GM19463 (cell line): ENCODE results near the gene EARS2.
"Not testable (repeated sequence)": the region's sequence is repeated elsewhere in the genome, so short reads cannot be mapped to it uniquely, and the experiment has no call there.

Source experiments
- ATAC-seq: cut with Tn5 transposase; IDR thresholded peaks from one replicate; pipeline ENCODE4 v1.9.1; 2021; ENCODE audit warnings: mild to moderate bottlenecking, moderate library complexity; ENCODE audit not compliant: unreplicated experiment

EARS2 gene

DNA sequence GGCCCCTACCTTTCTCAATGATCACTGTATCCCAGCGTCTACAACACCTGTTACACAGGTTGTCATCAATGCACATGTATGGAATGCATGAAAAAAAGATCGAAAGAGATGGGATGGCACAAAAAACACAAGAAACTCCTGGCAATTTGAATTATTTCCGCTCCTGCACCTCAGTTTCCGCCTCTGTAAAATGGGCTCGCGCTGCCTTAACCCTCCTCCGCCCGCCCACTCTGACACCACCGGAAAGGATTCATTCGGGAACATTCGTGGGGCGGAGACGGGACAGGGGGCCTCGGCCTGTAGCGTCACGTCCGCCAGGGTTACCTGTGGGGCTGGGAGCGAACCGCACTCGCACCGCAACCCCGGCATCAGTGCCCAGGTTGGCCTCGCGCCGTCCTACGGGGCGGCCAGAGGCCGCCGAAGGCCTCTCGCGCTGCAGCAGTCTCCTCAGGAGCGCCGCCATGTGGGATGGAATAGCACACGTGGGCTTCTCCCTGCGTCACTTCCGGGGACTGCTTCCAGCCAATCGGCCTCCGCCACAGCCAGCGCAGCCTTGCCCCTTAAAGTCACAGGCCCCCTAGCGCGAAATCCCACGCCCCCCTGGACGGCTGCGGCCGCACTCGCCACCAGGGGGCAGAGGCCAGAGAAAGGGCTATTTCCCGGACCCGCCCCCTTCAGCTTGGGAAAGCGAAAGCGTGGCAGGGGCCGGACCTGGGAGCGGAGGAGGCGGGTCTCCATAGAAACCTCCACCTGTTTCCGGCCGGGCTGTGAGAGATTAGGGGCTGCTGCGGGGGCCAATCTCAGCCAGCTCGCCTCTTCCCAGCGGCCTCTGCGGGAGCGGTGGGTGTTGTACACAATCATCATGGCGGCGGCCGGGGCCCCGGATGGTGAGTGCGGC, at the start of gene EARS2, which contains the start of gene UBFD1:
Gene EARS2, minus strand, starts transcription at position 470 of the 898 bp plus-strand sequence. Its CDS starts 7 bp downstream, at position 463.
Gene UBFD1, plus strand, starts transcription at position 847 of the 898 bp plus-strand sequence. Its CDS starts 16 bp downstream, at position 863.
- ATAC-seq: peak; percentile 87

DNA sequence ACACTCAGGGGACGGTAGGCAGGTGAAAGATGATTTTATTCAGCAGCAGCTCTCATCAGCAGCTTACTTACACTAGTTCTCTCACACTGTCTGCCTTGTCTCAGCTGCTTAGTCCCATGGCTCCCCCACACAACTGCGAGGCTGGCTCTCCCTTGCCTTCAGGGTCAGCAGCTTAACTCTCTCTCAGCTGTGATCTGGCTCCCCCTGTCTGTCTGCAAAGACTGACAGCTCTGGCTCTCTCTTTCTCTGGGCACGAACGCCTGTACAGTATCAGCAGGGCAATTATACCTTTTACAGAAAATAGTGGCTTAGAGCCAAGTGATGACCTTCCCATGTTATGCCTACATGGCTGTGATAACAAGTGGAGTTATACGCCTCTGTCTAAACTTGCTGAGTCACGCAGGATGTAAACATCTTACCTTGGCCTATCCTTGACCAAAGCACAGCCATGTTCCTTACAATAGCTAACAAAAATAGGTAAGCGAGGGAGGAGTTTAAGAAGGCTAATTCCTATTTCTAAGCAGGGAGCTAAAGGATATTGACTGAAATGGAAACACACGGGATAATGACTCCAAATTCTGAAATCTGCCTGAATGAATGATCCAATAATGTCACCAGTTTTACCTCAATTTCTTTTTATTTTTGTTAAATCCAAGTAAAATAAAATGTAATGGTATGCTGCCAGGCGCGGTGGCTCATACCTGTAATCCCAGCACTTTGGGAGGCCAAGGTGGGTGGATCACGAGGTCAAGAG, 40.0 kb upstream of the EARS2 start:
- no peak for ATAC-seq

DNA sequence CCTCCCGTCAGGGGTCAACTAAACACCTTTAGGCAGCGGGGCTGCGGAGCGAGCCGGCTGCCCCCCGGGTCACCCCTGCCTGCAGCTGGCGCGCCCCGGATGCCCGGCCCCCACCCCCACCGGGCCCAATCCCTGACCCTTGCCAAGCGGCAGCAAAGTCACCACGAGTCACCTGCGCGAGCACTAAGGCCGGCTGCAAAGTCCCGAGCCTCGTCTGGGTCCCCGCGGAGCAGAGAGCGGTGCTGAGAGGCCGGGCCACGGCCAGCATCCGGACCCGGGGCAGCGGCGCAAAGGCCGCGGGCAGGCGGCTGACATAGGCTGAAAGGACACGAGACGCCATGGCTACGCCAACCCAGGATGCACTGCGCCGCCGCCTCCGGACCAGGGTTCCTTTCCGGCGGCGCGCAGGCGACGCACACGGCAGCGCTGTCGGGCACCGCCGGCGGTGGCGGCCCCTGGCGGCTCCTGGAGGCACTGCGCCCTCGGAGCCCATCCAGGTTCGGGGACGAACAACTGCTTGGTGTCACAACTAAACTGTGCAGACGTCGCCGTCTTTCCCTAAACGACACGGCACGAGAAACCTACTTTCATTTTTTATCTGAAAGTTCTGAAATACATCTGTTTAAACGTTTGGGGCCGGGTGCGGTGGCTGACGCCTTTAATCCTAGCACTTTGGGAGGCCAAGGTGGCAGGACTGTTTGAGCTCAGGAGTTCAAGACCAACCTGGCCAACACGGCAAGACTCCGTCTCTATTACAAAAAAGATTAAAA, 39.0 kb upstream of the EARS2 start, which contains the start of gene NDUFAB1:
Gene NDUFAB1, minus strand, starts transcription at position 366 of the 770 bp plus-strand sequence. Its CDS starts 26 bp downstream, at position 340.
- ATAC-seq: peak; percentile 95

DNA sequence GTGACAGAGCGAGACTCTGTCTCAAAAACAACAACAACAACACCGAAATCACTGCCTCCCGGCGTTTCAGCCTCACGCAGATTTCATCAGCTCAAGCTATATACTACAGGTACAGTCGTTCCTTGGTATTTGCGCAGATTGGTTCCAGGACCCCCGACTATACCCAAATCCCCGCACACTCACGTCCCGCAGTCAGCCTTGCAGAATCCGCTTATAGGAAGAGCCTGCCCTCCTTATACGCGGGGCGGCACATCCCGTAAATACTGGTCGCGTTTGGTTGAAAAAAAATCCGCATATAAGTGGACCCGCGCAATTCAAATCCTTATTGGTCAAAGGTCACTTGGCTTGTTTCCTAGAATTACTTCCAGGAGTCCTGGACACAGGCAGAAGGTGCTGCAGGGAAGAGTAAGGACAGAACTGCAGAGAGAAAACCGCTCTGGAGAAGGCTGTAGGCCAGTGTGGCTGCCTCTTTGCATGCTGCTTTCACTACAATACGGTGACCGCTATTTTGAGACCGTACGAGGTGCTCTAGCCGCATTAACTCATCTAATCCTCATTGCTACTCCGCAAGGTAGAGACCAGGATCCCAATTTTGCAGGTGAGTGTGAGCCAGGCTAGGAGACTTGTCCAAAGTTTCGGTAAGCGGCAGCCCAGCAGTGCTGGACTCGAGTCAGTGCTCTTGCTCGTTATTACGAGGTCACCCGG, 38.2 kb upstream of the EARS2 start:
- ATAC-seq: no peak

DNA sequence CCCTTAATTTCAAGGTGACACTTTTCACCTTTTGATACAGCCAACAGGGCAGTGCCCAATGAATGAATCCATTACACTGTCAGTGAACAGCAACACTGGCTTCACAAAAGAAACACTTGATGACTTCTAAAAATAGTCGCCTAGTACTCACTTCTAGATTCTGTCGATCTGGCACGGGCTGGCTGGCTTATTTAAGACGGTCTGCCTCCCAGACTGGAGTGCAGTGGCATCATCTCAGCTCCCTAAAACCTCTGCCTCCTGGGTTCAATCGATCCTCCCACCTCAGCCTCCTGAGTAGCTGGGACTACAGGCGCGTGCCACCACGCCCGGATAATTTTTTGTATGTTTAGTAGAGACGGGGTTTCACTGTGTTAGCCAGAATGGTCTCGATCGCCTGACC, 37.0 kb upstream of the EARS2 start:
- no peak for ATAC-seq

DNA sequence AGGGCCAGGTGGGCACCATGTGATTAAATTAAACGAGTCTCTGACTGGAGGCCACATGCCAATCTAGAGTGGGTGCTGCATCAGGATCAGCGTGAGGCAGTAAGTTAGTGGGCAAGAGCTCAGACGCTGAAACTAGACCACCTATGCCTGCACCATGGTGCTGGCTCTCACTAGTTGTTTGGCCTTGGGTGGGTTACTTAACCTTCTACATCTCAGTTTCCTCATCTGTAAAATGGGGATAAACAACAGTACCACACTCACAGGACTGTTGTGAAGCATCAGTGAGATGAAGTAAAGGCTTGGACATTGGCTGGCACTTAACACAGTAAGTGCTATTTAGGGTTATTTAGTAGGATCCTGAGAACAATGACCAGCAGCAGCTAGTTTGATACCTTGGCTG, 33.0 kb upstream of the EARS2 start:
- ATAC-seq: no peak

DNA sequence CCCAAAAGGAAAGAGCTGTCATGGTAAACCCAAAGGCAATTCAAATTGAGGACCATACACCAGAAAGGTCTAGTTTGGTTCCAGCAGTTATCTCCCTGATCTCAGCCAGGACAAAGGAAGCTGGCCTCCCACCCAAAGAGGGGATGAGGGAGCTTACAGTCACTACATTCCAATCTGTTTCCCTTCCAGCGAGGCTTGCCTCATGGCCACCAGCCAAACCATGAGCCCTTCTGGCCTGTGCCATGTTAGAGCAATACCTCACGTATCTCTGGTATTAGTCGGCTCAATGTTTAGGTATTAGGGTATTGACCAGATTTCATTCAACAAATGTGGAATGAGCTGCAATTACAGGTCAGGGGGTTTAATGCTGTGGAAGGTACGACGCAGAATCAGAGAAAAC, 30.6 kb upstream of the EARS2 start:
- ATAC-seq: no peak

DNA sequence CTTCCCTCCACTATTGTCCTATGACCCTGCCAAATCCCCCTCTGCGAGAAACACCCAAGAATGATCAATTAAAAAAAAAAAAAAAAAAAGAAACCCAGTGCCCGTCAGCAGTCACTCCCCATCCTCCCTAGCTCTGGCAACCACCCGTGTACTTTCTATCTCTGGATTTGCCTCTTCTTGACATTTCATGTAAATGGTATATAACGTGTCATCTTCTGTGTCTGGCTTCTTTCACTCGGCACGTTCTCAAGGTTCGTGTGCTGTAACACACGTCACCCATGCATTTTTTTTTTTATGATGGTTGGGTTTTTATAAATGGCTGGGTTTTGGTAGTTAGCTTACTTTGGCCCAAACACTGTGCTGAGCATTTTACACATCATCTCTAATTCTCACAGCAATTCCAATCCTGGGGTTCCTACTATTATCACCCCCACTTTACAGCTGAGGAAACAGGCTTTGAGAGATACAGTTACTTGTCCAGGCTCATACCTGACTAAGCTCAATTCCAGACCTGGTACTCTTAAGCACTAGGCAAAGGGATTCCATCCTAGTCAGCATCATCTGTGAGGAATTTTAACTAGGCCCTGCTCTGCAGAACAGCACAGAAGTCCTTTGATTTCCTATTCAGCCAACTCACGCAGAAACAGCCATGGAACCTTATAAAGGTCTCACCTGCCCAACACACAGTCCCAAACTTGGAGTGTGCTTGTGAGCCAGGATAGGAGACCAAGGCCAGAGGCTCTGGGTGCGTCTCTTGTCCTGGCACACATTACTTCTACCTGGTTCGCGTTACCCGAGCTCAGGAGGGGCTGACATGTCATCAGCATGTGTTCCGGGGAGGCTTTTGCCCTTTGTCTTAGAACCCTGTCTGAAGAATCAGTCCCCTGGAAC, 27.3 kb upstream of the EARS2 start:
- no peak for ATAC-seq

DNA sequence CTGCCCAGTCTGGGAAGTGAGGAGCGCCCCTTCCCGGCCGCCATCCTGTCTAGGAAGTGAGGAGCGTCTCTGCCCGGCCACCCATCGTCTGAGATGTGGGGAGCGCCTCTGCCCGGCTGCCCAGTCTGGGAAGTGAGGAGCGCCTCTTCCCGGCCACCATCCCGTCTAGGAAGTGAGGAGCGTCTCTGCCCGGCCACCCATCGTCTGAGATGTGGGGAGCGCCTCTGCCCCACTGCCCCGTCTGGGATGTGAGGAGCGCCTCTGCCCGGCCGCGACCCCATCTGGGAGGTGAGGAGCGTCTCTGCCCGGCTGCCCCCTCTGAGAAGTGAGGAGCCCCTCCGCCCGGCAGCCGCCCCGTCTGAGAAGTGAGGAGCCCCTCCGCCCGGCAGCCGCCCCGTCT, 26.1 kb upstream of the EARS2 start:
- not testable (repeated sequence) for ATAC-seq

DNA sequence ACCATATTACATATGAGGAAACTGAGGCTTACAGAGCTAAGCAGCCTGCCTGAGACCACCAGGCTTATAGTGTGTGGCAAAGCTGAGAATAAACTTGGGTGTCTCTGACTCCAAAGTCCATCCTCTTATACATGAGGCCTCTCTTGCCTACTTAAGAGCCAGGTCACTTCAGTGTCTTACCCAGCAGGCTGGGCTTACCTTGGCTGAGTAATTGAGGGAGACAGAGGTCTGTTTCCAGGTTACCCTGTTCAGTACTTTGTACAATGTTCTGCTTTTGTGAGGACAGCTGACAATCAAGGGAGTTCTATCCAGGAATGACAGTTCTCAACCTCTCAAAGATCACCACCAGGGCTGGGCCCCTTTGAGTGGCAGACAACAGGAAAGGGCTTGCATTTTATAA, 24.6 kb upstream of the EARS2 start:
- ATAC-seq: no peak

DNA sequence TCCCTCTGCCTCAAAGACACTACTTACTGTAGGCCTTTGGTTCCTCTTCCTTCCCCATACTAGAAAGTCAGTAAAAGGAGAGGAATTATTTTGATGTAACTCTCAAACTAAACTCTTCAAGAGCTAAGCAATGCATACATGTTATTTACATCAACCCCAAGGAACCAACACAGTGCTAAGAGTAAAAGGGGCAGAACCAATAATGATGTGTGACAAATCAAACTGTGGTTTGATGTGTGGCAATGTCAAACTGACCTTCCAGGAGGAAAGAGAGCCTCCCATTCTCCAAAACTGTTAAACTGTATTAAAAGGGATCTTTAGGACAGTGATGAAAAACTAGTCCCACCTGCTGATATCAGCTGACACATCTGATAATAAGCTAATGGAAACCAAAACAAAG, 23.2 kb upstream of the EARS2 start:
- ATAC-seq: no peak

DNA sequence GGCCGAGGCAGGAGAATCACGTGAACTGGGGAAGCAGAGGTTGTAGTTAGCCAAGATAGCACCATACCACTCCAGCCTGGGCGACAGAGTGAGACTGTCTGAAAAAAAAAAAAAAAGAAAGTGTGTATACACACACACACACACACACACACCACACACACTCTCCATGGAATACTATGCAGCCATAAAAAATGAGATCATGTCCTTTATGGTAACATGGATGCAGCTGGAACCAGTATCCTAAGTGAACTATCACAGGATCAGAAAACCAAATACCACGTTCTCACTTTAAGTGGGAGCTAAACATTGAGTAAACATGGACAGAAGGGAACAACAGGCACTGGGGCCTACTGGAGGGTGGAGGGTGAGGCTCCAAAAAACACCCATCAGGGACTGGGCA, 22.2 kb upstream of the EARS2 start:
- ATAC-seq: no peak

DNA sequence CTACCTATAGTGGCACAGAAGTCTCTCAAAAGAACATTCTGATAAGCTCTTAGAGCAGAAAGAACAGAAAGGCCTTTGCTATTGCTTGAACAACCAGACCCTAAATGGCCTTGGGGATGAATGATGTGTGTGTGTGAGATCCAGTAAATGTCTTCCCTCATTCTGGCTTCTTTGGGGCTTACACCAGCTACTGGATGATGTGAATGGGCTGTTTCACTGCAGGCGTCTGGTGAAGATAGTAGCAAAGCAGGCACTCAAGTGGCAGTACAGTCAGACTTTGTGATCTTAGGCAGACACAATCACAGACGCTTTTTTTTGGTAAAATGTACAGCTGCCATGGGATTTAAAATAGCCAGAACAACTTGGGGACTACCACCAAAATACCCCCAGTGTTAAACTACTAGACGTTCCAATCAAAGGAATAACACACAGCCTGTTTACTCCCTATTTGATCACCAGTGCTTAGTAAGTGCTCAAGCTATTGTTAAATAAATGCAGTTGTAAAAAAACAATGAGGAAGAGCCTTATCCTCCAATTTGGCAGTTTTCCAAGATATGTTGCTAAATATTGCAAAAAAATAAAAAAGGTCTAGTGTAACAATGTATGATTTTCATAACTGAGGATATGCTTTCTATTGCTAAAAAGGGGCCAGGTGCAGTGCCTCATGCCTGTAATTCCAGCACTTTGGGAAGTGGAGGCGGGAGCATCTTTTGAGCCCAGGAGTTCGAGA, 21.1 kb upstream of the EARS2 start:
- no peak for ATAC-seq

DNA sequence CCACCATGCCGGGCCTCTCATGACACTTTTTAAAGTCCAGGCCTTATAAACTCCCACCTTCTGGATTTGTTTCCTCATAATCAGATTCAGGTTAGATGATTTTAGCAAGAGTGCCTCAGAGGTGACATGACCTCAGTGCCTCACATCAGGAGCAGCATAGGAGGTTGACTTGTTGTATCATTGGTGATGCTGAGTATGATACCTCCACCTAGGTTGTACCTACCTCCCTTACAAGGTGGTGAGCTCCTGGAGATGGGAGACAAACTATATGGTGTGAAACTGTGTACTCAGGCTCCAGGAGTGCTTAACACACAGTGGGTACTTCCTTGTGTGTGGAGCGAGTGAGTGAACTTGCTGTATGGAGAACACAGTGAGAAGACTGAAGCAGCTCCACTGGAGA, 20.3 kb upstream of the EARS2 start:
- no peak for ATAC-seq

DNA sequence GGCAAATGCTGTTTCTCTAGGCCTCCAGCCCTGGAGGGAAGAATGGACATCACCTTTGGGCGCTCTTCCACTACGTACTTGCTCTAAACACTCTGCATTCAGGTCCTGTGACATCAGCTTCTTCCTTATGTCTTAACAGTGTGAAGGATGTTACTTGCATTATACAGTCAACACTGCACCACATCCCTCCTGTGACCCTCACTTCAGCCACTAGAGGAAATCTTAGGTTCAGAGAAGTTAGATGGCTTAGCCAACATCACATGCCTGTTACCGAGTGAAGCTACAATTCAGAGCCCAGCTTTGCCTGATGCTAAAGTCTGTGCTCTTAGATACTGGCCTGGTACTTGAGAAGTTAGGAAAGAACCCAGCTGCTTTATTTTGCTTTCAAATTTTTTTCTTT, 18.7 kb upstream of the EARS2 start:
- ATAC-seq: no peak

DNA sequence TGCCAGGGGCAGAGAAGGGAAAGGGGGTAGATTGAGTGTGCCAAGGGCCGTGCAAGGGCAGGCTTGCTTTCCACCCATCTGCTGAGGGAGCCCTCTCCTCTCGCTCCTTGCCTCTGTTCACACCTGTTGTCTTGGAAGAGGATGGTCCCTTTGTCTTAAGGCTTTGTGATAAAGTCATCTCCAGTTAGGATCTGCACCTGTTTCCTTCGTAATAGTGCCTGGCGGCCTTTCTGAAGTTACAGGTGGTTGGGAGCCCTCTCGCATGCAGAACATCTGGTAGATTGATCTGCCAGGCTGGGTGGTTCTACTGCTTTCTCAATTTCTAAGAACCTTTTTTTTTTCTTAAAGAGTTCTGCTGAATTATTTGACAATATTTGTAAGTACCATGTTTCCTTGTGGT, 16.7 kb upstream of the EARS2 start:
- no peak for ATAC-seq

DNA sequence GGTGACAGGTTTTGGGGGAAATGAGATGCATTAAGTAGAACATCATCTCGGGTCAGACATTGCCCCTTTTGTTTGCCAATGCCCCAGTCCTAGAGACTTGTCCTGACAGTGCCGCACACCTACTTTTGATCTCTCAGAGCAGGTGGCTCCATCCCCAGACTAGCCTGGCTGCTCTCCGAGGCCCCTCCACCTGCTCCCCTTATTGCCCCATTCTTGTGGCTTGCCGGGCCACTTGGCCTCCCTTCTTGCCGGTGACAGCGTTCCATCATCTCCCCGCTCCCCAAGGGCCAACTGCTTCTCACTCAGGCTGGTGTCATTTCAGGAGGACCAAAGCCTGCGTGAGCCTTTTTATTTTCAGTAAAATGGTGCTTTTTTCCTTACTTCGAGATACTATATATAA, 15.2 kb upstream of the EARS2 start:
- ATAC-seq: no peak

DNA sequence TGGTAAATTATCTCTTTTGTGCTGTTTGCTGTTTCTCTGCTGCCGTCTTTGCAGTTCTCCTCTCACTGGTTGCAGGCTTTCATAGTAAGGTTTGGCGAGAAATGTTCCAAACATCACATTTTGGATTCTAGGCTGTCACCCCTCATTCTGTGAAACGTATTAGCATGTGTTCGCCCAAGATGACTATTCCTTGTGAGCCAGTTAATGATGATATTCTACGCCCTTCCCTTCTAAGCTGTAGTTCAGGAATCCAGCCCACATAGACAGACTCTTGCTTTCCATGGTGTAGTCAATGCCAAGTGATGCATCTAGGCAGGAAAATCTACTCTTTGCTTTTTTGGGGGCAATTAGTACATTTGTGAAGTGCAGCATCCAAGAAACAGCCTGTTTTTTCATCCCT, 14.7 kb upstream of the EARS2 start:
- ATAC-seq: no peak
